ENCODE measurements around the gene PKP1. TPM values are rescaled to one million over a fixed set of nuclear protein-coding genes. Genes with fewer than 3 reads are reported as not detected.

Gene PKP1
- total and polyA plus RNA-seq, 4 donors = 0.08 to 0.39 (median 0.21) TPM

GRCh38 chr1:201251411-201251810 is 31.9 kb upstream of the PKP1 start:
- H3K27ac ChIP-seq (ENCODE audit: low read depth in 1 of 2, low read length in 2 of 2) = no peak overlapping the region
- H3K4me3 ChIP-seq (ENCODE audit: low read length in 2 of 2) = no peak overlapping the region
- intact Hi-C loops (cut with DNase I) = loop anchor here in 1 of 2 donors (5.0 to 10.0 kb wide), 2 partner anchors 111 to 153 kb away; no protein-coding TSS in a partner anchor
- H3K4me1 ChIP-seq (ENCODE audit: control insufficient read depth in 1 of 2, insufficient read depth in 2 of 2, low read length in 2 of 2) = no peaks in the 10 kb centered on the region
- ATAC-seq (ENCODE audit: low FRiP score) (no peak), DNase-seq (no peak)
- H3K9me3 ChIP-seq (ENCODE audit: control insufficient read depth, low read length) = no peaks in the 10 kb centered on the region
- no peaks in the 10 kb centered on the region for H3K27me3 ChIP-seq (ENCODE audit: control insufficient read depth in 1 of 2, insufficient read depth in 2 of 2, low read length in 1 of 2)
- WGBS, 2 donors = 81 to 85% methylated on average over 2 of the region's 2 CpGs
- H3K36me3 ChIP-seq (ENCODE audit: control insufficient read depth in 1 of 2, insufficient read depth in 2 of 2, low read length in 1 of 2) = no peaks in the 10 kb centered on the region

GRCh38 chr1:201251851-201252430 is 31.4 kb upstream of the PKP1 start:
- Histone ChIP-seq H3K4me3 (ENCODE audit: low read length in 2 of 2) (no peak overlapping the region), H3K9me3 (ENCODE audit: control insufficient read depth, low read length) (no peaks in the 10 kb centered on the region), H3K27me3 (ENCODE audit: control insufficient read depth in 1 of 2, insufficient read depth in 2 of 2, low read length in 1 of 2) (no peaks in the 10 kb centered on the region), H3K4me1 (ENCODE audit: control insufficient read depth in 1 of 2, insufficient read depth in 2 of 2, low read length in 2 of 2) (no peaks in the 10 kb centered on the region), H3K27ac (ENCODE audit: low read depth in 1 of 2, low read length in 2 of 2) (no peak overlapping the region), H3K36me3 (ENCODE audit: control insufficient read depth in 1 of 2, insufficient read depth in 2 of 2, low read length in 1 of 2) (no peaks in the 10 kb centered on the region)
- ATAC-seq (ENCODE audit: low FRiP score) (no peak), DNase-seq (peak in 1 of 2 donors; percentile 37)
- intact Hi-C loops (cut with DNase I) = loop anchor here in 1 of 2 donors (5.0 to 10.0 kb wide), 2 partner anchors 110 to 153 kb away; no protein-coding TSS in a partner anchor
- WGBS, 2 donors = 73 to 79% methylated on average over 11 of the region's 11 CpGs

- H3K9me3 ChIP-seq (ENCODE audit: control insufficient read depth, low read length) = no peaks in the 10 kb centered on the region
- H3K27ac ChIP-seq (ENCODE audit: low read depth in 1 of 2, low read length in 2 of 2) = no peak overlapping the region
- no peaks in the 10 kb centered on the region for H3K27me3 ChIP-seq (ENCODE audit: control insufficient read depth in 1 of 2, insufficient read depth in 2 of 2, low read length in 1 of 2)
- no peaks in the 10 kb centered on the region for H3K4me1 ChIP-seq (ENCODE audit: control insufficient read depth in 1 of 2, insufficient read depth in 2 of 2, low read length in 2 of 2)
- ATAC-seq (ENCODE audit: low FRiP score) = no peak
- 85 to 93% methylated on average over 6 of the region's 6 CpGs for WGBS, 2 donors
- no peaks in the 10 kb centered on the region for H3K36me3 ChIP-seq (ENCODE audit: control insufficient read depth in 1 of 2, insufficient read depth in 2 of 2, low read length in 1 of 2)
- no peak overlapping the region for H3K4me3 ChIP-seq (ENCODE audit: low read length in 2 of 2)
- peak in 1 of 2 donors; percentile 26 for DNase-seq
- intact Hi-C loops (cut with DNase I) = loop anchor here in 1 of 2 donors (5.0 to 10.0 kb wide), 2 partner anchors 109 to 152 kb away; no protein-coding TSS in a partner anchor
Observed at GRCh38 chr1:201252944-201253371, 30.3 kb upstream of the PKP1 start.

- 87 to 91% methylated on average over 10 of the region's 10 CpGs for WGBS, 2 donors
- Histone ChIP-seq H3K36me3 (ENCODE audit: control insufficient read depth in 1 of 2, insufficient read depth in 2 of 2, low read length in 1 of 2) (no peaks in the 10 kb centered on the region), H3K27me3 (ENCODE audit: control insufficient read depth in 1 of 2, insufficient read depth in 2 of 2, low read length in 1 of 2) (no peaks in the 10 kb centered on the region), H3K27ac (ENCODE audit: low read depth in 1 of 2, low read length in 2 of 2) (no peak overlapping the region), H3K4me3 (ENCODE audit: low read length in 2 of 2) (no peak overlapping the region), H3K4me1 (ENCODE audit: control insufficient read depth in 1 of 2, insufficient read depth in 2 of 2, low read length in 2 of 2) (no peaks in the 10 kb centered on the region), H3K9me3 (ENCODE audit: control insufficient read depth, low read length) (no peaks in the 10 kb centered on the region)
- DNase-seq (no peak), ATAC-seq (ENCODE audit: low FRiP score) (peak; percentile 9)
- intact Hi-C loops (cut with DNase I) = loop anchor here in 1 of 2 donors (5.0 to 10.0 kb wide), 2 partner anchors 109 to 151 kb away; no protein-coding TSS in a partner anchor
Observed at GRCh38 chr1:201253411-201253810, 29.9 kb upstream of the PKP1 start.

GRCh38 chr1:201253906-201254624 is 29.2 kb upstream of the PKP1 start:
- intact Hi-C loops (cut with DNase I) = loop anchor here (1.0 to 10.0 kb wide), 3 partner anchors 107 to 151 kb away; no protein-coding TSS in a partner anchor
- H3K27me3 ChIP-seq (ENCODE audit: control insufficient read depth in 1 of 2, insufficient read depth in 2 of 2, low read length in 1 of 2) = no peaks in the 10 kb centered on the region
- H3K4me1 ChIP-seq (ENCODE audit: control insufficient read depth in 1 of 2, insufficient read depth in 2 of 2, low read length in 2 of 2) = no peaks in the 10 kb centered on the region
- no peak overlapping the region for H3K27ac ChIP-seq (ENCODE audit: low read depth in 1 of 2, low read length in 2 of 2)
- no peak overlapping the region for H3K4me3 ChIP-seq (ENCODE audit: low read length in 2 of 2)
- H3K36me3 ChIP-seq (ENCODE audit: control insufficient read depth in 1 of 2, insufficient read depth in 2 of 2, low read length in 1 of 2) = no peaks in the 10 kb centered on the region
- H3K9me3 ChIP-seq (ENCODE audit: control insufficient read depth, low read length) = no peaks in the 10 kb centered on the region
- DNase-seq (peak in 1 of 2 donors; percentile 45), ATAC-seq (ENCODE audit: low FRiP score) (peak; percentile 24)
- WGBS, 2 donors = 81 to 83% methylated on average over 9 of the region's 9 CpGs

- Histone ChIP-seq H3K4me3 (ENCODE audit: low read length in 2 of 2) (no peak overlapping the region), H3K9me3 (ENCODE audit: control insufficient read depth, low read length) (no peaks in the 10 kb centered on the region), H3K27ac (ENCODE audit: low read depth in 1 of 2, low read length in 2 of 2) (no peak overlapping the region), H3K4me1 (ENCODE audit: control insufficient read depth in 1 of 2, insufficient read depth in 2 of 2, low read length in 2 of 2) (no peaks in the 10 kb centered on the region), H3K27me3 (ENCODE audit: control insufficient read depth in 1 of 2, insufficient read depth in 2 of 2, low read length in 1 of 2) (no peaks in the 10 kb centered on the region), H3K36me3 (ENCODE audit: control insufficient read depth in 1 of 2, insufficient read depth in 2 of 2, low read length in 1 of 2) (no peaks in the 10 kb centered on the region)
- peak; percentile 71 for ATAC-seq (ENCODE audit: low FRiP score)
- DNase-seq = peak in 1 of 2 donors; percentile 88
- 49 to 50% methylated on average over 22 to 24 of the region's 24 CpGs for WGBS, 2 donors
- intact Hi-C loops (cut with DNase I) = loop anchor here (1.0 to 10.0 kb wide), 3 partner anchors 106 to 150 kb away; no protein-coding TSS in a partner anchor
Observed at GRCh38 chr1:201254625-201255478, 28.5 kb upstream of the PKP1 start.

GRCh38 chr1:201255479-201256362 is 27.6 kb upstream of the PKP1 start:
- intact Hi-C loops (cut with DNase I) = loop anchor here in 1 of 2 donors (10.0 kb wide), 1 partner anchor 149 kb away; no protein-coding TSS in a partner anchor
- no peaks in the 10 kb centered on the region for H3K27me3 ChIP-seq (ENCODE audit: control insufficient read depth in 1 of 2, insufficient read depth in 2 of 2, low read length in 1 of 2)
- 87% methylated on average over 17 of the region's 17 CpGs for WGBS, 2 donors
- ATAC-seq (ENCODE audit: low FRiP score) = no peak
- DNase-seq = no peak
- no peaks in the 10 kb centered on the region for H3K4me1 ChIP-seq (ENCODE audit: control insufficient read depth in 1 of 2, insufficient read depth in 2 of 2, low read length in 2 of 2)
- H3K4me3 ChIP-seq (ENCODE audit: low read length in 2 of 2) = no peak overlapping the region
- no peaks in the 10 kb centered on the region for H3K9me3 ChIP-seq (ENCODE audit: control insufficient read depth, low read length)
- no peak overlapping the region for H3K27ac ChIP-seq (ENCODE audit: low read depth in 1 of 2, low read length in 2 of 2)
- no peaks in the 10 kb centered on the region for H3K36me3 ChIP-seq (ENCODE audit: control insufficient read depth in 1 of 2, insufficient read depth in 2 of 2, low read length in 1 of 2)
